D721Med (cell line): Measurements from ENCODE around the gene RBM4B.
A peak's percentile ranks its signal among the peaks of the same experiment; 100 is the strongest.

Experiments
- DNase-seq: peaks from one replicate; pipeline ENCODE4 v3.0.0; 2011; ENCODE audit warnings: low spot score; ENCODE audit not compliant: insufficient read length
- FAIRE-seq: peaks from 2 replicates; lab custom pipeline; 2011; peaks lifted over from hg19 to GRCh38; lab: Jason Lieb, UNC
- CTCF ChIP-seq: IDR thresholded peaks from 2 replicates; pipeline ENCODE4 v1.5.1; 2012; ENCODE audit warnings: mild to moderate bottlenecking, control low read depth; ENCODE audit not compliant: insufficient read depth; ENCODE audit errors: missing control alignments

RBM4B gene

GRCh38 chr11:66639066-66639813, 38.4 kb downstream of the RBM4B start:
- DNase-seq = no peak
- no peak for FAIRE-seq
- no peak for TF ChIP-seq CTCF

GRCh38 chr11:66638177-66639065, 39.3 kb downstream of the RBM4B start, which contains the start of gene RBM4:
Gene RBM4, plus strand, starts transcription at chr11:66638703. Its CDS starts 1,009 bp downstream, at chr11:66639712.
- TF ChIP-seq CTCF = no peak
- no peak for FAIRE-seq
- peak; percentile 75 for DNase-seq

- TF ChIP-seq CTCF = no peak
- FAIRE-seq (no peak), DNase-seq (no peak)
Measured at GRCh38 chr11:66637557-66638176, 40.0 kb downstream of the RBM4B start.

GRCh38 chr11:66636411-66636810, 41.3 kb downstream of the RBM4B start:
- FAIRE-seq (no peak), DNase-seq (no peak)
- no peak for TF ChIP-seq CTCF

GRCh38 chr11:66632952-66633351, 44.7 kb downstream of the RBM4B start:
- FAIRE-seq (no peak), DNase-seq (no peak)
- no peak for TF ChIP-seq CTCF

GRCh38 chr11:66631883-66632282, 45.8 kb downstream of the RBM4B start:
- FAIRE-seq = no peak
- no peak for TF ChIP-seq CTCF
- DNase-seq = no peak
